Heart left ventricle (tissue), 16 donors: ENCODE results near the gene ANKRD63. TPM values are rescaled to one million over a fixed set of nuclear protein-coding genes. Genes with fewer than 3 reads are reported as not detected.

Experiments used
- ATAC-seq, 4 donors: fragments of 200-7000 bp; cut with Tn5 transposase; one replicate each; pipeline ENCODE4 v1.9.1; 2020 to 2022; ENCODE audit warnings: moderate library complexity in 4 of 4, mild to moderate bottlenecking in 3 of 4, moderate number of reproducible peaks in 1 of 4
- DNase-seq, 5 donors: peaks; one replicate each; pipeline ENCODE4 v3.0.0-alpha.2; 2020
- H3K27ac ChIP-seq, 12 donors: fragments of 200-600 bp; sonication (generic) in 4 of 12; one replicate each; pipeline versions ENCODE4 v1.5.0 to v1.8.0; 2016 to 2022; ENCODE audit warnings: mild to moderate bottlenecking in 2 of 12
- H3K27me3 ChIP-seq, 9 donors: fragments of 200-600 bp; sonication (generic) in 2 of 9; one replicate each; pipeline versions ENCODE4 v1.5.1 to v1.8.0; 2016 to 2022; ENCODE audit warnings: mild to moderate bottlenecking in 3 of 9
- H3K36me3 ChIP-seq, 9 donors: fragments of 200-600 bp; sonication (generic) in 2 of 9; one replicate each; pipeline versions ENCODE4 v1.5.0 to v1.8.0; 2018 to 2022; ENCODE audit warnings: mild to moderate bottlenecking in 2 of 9
- H3K4me1 ChIP-seq, 12 donors: fragments of 200-600 bp; sonication (generic) in 4 of 12; one replicate each; pipeline versions ENCODE4 v1.5.0 to v1.8.0; 2016 to 2022; ENCODE audit warnings: mild to moderate bottlenecking in 3 of 12
- H3K4me3 ChIP-seq, 12 donors: fragments of 200-600 bp; sonication (generic) in 4 of 12; one replicate each; pipeline versions ENCODE4 v1.5.0 to v1.8.0; 2017 to 2022; ENCODE audit warnings: mild to moderate bottlenecking in 9 of 12, moderate library complexity in 4 of 12
- H3K9me3 ChIP-seq, 12 donors: fragments of 200-600 bp; sonication (generic) in 4 of 12; one replicate each; pipeline versions ENCODE4 v1.5.0 to v1.8.0; 2016 to 2022; ENCODE audit warnings: mild to moderate bottlenecking in 1 of 12
- POLR2A ChIP-seq, 2 donors: fragments of 450-650 bp; IDR thresholded peaks; one replicate each; pipeline ENCODE4 v1.6.1; 2017; ENCODE audit warnings: antibody characterized with exemption in 2 of 2, mild to moderate bottlenecking in 2 of 2, moderate library complexity in 2 of 2
- WGBS, 4 donors: extraction: QIAGEN DNeasy Blood & Tissue Kit in 2 of 4; methylation state at CpG; one replicate each; pipeline versions ENCODE4 v1.1.5 to v1.1.7; 2013 to 2018; 5-methylcytosine and 5-hydroxymethylcytosine counted together
- intact Hi-C, 10 donors: fragments of 100-400 bp; cut with DNase I; formaldehyde crosslinking; loops; one replicate each; pipeline versions ENCODE4 v1.11.1 to v1.14.2; 2022
- polyA plus RNA-seq, 2 donors: library from polyadenylated mRNA; stranded (reverse); fragments of 200-250 nt; gene quantifications; one replicate each; pipeline ENCODE4 v1.2.3, GENCODE V29; 2013
- total RNA-seq, 9 donors: library from RNA; depleted of rRNA in 2 of 9; stranded (reverse); fragments of >200 nt in 2 of 9; fragmentation: NEBNext Ultra II Directional in 3 of 9; extraction: Animal tissue kit (Norgen Biotek cat#: 25700) in 3 of 9; gene quantifications; one replicate each; pipeline versions ENCODE4 v1.1.0 to v1.2.4, GENCODE V29; 2016 to 2023
- TF ChIP-seq, protein P1 (sequence below), 12 donors: fragments of 200-600 bp; sonication (generic) in 4 of 12; IDR thresholded peaks; one replicate each; pipeline versions ENCODE4 v1.5.0 to v1.8.0; 2018 to 2022; ENCODE audit warnings: antibody characterized with exemption in 12 of 12, mild to moderate bottlenecking in 5 of 12
- donor health status: ischemic (EF 13 %, LVEDD 7.1; RV severe dilation, severe dysfunction).
- donor health status: healthy with polysubstance abuse.
- donor health status: DM: no; HTN: yes; CAD: no.
- donor health status: DM: no; HTN: no; CAD: no.
- donor health status: ischemic (EF 25% LVEDD 6.9; RV normal size, moderate dysfunction).
- donor health status: ischemic (EF 25% LVEDD 5.7; RV mildly dilated, moderate dysfunction).
- donor health status: healthy.
- donor health status: DM: yes; HTN: yes; CAD: no.
- donor health status: ischemic (EF 35%, LVEDD 5.7; RV mildly dilated, moderate dysfunction).
- donor health status: nonischemic (EF 11% LVEDD 7.7; RV severe dilation, severe dysfunction).
- donor health status: DM: yes; HTN: yes; CAD: no.
- donor health status: PGD.
- donor health status: ischemic (EF 29% LVEDD 5.4; RV normal size, mild dysfunction).
- donor health status: nonischemic (EF 23%, LVEDD 6.1; RV moderate dilation, normal function).

ANKRD63 gene
- total and polyA plus RNA-seq, 11 donors, result 0.27 to 0.57 (median 0.45) TPM; not detected in 6

DNA sequence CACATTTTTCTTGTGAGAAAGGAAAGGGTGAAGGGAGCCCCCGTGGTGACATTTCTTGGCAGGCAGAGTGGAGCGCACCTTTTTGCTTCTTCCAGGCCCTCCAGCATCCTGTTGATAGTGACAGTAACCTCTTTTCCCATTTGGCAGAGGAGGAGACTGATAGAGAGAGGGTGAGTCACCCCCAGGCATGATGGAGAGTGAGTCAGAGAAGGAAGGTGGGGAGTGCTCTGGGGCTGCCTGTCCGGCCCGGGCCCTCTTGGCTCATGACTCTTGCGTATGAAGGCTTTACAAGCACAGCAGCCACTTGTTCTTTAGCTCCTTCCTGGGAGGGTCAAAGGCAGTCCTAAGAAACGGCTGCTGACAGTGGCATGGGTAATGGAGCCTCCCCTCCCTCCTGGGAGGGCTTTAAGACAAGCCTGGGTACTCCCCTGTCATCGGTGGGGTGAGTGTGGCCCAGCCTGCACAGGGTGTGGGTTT is 16.0 kb downstream of the ANKRD63 start:
- Histone ChIP-seq H3K9me3 (no peaks in the 10 kb centered on the region), H3K27ac (no peak overlapping the region), H3K27me3 (no peaks in the 10 kb centered on the region), H3K4me3 (no peak overlapping the region), H3K4me1 (no peaks in the 10 kb centered on the region), H3K36me3 (no peaks in the 10 kb centered on the region)
- TF ChIP-seq, protein P1, sequence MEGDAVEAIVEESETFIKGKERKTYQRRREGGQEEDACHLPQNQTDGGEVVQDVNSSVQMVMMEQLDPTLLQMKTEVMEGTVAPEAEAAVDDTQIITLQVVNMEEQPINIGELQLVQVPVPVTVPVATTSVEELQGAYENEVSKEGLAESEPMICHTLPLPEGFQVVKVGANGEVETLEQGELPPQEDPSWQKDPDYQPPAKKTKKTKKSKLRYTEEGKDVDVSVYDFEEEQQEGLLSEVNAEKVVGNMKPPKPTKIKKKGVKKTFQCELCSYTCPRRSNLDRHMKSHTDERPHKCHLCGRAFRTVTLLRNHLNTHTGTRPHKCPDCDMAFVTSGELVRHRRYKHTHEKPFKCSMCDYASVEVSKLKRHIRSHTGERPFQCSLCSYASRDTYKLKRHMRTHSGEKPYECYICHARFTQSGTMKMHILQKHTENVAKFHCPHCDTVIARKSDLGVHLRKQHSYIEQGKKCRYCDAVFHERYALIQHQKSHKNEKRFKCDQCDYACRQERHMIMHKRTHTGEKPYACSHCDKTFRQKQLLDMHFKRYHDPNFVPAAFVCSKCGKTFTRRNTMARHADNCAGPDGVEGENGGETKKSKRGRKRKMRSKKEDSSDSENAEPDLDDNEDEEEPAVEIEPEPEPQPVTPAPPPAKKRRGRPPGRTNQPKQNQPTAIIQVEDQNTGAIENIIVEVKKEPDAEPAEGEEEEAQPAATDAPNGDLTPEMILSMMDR (IDR thresholded peaks at IDR 0.05), result no peak
- no peak for TF ChIP-seq POLR2A (IDR thresholded peaks at IDR 0.05)
- DNase-seq (no peak), ATAC-seq (peak in 3 of 4 donors; percentile 57 to 78 (median 69))
- WGBS, 4 donors, result 40 to 58% (median 47%) methylated on average over 7 of the region's 7 CpGs
- intact Hi-C loops, result no loop called here

DNA sequence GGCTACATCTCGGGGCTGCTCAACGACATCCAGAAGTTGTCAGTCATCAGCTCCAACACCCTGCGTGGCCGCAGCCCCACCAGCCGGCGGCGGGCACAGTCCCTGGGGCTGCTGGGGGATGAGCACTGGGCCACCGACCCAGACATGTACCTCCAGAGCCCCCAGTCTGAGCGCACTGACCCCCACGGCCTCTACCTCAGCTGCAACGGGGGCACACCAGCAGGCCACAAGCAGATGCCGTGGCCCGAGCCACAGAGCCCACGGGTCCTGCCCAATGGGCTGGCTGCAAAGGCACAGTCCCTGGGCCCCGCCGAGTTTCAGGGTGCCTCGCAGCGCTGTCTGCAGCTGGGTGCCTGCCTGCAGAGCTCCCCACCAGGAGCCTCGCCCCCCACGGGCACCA is 17.0 kb downstream of the ANKRD63 start:
- Histone ChIP-seq H3K27ac (no peak overlapping the region), H3K4me1 (no peaks in the 10 kb centered on the region), H3K36me3 (no peaks in the 10 kb centered on the region), H3K27me3 (no peaks in the 10 kb centered on the region), H3K4me3 (no peak overlapping the region), H3K9me3 (no peaks in the 10 kb centered on the region)
- ATAC-seq, result no peak
- 83 to 96% (median 93%) methylated on average over 13 to 20 of the region's 20 CpGs for WGBS, 4 donors
- no peak for DNase-seq
- intact Hi-C loops, result no loop called here
- TF ChIP-seq POLR2A (IDR thresholded peaks at IDR 0.05), result no peak
- TF ChIP-seq, protein P1 (IDR thresholded peaks at IDR 0.05), result no peak

- 83 to 90% (median 87%) methylated on average over 9 to 10 of the region's 10 CpGs for WGBS, 4 donors
- no peaks in the 10 kb centered on the region for H3K9me3 ChIP-seq
- no peaks in the 10 kb centered on the region for H3K36me3 ChIP-seq
- H3K4me3 ChIP-seq, result no peak overlapping the region
- H3K27me3 ChIP-seq, result no peaks in the 10 kb centered on the region
- TF ChIP-seq, protein P1 (IDR thresholded peaks at IDR 0.05), result no peak
- TF ChIP-seq POLR2A (IDR thresholded peaks at IDR 0.05), result no peak
- ATAC-seq (no peak), DNase-seq (no peak)
- intact Hi-C loops, result no loop called here
- no peaks in the 10 kb centered on the region for H3K4me1 ChIP-seq
- H3K27ac ChIP-seq, result no peak overlapping the region
Observed at GRCh38 chr15:40265355-40265754, 17.5 kb downstream of the ANKRD63 start.

GRCh38 chr15:40264321-40265153 is 18.3 kb downstream of the ANKRD63 start:
- DNase-seq, result no peak
- WGBS, 4 donors, result 82 to 86% (median 83%) methylated on average over 16 of the region's 16 CpGs
- no peak overlapping the region for H3K4me3 ChIP-seq
- no peak overlapping the region for H3K27ac ChIP-seq
- no peaks in the 10 kb centered on the region for H3K36me3 ChIP-seq
- no peaks in the 10 kb centered on the region for H3K4me1 ChIP-seq
- intact Hi-C loops, result loop anchor here in 1 of 10 donors (5.0 kb wide), 1 partner anchor 37 kb away; no protein-coding TSS in a partner anchor
- ATAC-seq, result no peak
- no peaks in the 10 kb centered on the region for H3K9me3 ChIP-seq
- no peaks in the 10 kb centered on the region for H3K27me3 ChIP-seq
- TF ChIP-seq, protein P1 (IDR thresholded peaks at IDR 0.05), result no peak
- TF ChIP-seq POLR2A (IDR thresholded peaks at IDR 0.05), result no peak
